Fibroblast of villous mesenchyme (primary cell): ENCODE results near the gene MAN2A1. TPM values are rescaled to one million over a fixed set of nuclear protein-coding genes. Genes with fewer than 3 reads are reported as not detected.
"Not testable (repeated sequence)": the region's sequence is repeated elsewhere in the genome, so short reads cannot be mapped to it uniquely, and the experiment has no call there.

ENCODE experiments used
- DNase-seq: peaks from one replicate; pipeline ENCODE4 v3.0.0-alpha.2; 2010; ENCODE audit warnings: low read depth
- H3K4me3 ChIP-seq: 2 replicates; pipeline ENCODE4 v1.5.1; 2011; ENCODE audit warnings: low read depth, mild to moderate bottlenecking, low read length
- total RNA-seq: library from RNA; depleted of rRNA; stranded (reverse); fragments of >200 nt; gene quantifications from 2 replicates; pipeline ENCODE4 v1.2.3, GENCODE V29; 2012
- TF ChIP-seq, protein P1 (sequence below): IDR thresholded peaks from 2 replicates; pipeline ENCODE4 v1.5.1; 2012; ENCODE audit warnings: low read depth, mild to moderate bottlenecking, low read length; ENCODE audit not compliant: insufficient read depth

Gene MAN2A1
- total RNA-seq, 1 donor = 178 TPM

DNA sequence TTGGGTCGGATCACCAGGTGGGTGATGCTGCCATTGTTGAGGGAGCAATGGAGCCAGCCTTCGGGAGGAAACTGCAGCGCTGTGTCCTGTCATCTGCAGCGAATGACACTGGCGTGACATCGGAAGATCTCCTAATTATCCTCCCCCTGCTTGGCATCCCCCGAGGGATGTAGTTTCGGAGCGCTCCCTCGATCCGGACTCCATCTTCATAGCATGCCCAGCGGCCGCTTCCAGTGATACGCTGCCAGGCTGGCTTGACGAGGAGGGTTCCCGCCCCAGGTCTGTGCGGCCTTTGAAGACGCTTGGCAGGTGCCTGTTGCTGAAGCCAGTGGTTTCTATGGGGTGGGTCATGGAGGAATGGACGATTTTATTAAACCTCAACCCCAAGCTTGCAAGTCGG is 194.9 kb downstream of the MAN2A1 start:
- no peak overlapping the region for H3K4me3 ChIP-seq
- TF ChIP-seq, protein P1, sequence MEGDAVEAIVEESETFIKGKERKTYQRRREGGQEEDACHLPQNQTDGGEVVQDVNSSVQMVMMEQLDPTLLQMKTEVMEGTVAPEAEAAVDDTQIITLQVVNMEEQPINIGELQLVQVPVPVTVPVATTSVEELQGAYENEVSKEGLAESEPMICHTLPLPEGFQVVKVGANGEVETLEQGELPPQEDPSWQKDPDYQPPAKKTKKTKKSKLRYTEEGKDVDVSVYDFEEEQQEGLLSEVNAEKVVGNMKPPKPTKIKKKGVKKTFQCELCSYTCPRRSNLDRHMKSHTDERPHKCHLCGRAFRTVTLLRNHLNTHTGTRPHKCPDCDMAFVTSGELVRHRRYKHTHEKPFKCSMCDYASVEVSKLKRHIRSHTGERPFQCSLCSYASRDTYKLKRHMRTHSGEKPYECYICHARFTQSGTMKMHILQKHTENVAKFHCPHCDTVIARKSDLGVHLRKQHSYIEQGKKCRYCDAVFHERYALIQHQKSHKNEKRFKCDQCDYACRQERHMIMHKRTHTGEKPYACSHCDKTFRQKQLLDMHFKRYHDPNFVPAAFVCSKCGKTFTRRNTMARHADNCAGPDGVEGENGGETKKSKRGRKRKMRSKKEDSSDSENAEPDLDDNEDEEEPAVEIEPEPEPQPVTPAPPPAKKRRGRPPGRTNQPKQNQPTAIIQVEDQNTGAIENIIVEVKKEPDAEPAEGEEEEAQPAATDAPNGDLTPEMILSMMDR = no peak
- DNase-seq = no peak

DNA sequence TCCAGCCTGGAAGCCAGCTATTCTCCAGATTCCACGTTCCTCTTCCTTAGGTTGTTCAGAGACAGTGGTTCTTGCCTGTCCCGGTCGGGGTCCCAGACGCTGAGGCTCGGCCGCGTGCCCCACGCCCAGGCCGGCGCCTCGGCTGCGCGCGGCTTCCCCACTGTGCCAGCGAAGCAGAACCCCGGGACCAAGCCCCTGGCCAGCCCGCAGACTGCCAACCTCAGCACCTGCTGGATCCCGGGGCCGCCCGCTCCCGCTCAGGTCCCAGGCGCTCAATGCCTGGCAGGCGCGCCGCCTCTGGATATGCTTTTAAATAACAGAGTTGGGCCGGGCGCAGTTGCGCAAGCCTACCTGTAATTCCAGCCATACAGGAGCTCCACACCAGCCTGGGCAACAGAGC is 195.5 kb downstream of the MAN2A1 start:
- DNase-seq = no peak
- no peak overlapping the region for H3K4me3 ChIP-seq
- TF ChIP-seq, protein P1 = no peak

DNA sequence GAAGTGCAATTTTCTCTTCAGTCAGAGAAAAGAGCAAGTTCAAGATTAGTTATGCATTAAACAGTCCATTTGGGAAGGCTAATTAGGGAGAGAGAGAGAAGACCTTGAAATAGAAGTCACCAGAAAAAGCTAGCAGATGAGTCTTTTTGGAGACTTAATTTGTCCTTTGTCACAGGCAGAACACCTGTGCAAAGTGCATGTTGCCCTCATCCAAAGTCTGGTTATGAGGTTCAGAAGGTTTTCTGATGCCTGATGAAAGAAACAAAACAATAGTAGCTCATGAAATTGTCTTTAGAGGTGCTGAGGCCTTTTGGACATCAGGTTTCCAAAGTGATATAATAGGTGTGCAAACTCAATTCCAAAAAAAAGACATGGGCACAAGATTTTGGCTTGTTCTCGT is 199.3 kb downstream of the MAN2A1 start:
- no peak overlapping the region for H3K4me3 ChIP-seq
- DNase-seq = no peak
- TF ChIP-seq, protein P1 = no peak

DNA sequence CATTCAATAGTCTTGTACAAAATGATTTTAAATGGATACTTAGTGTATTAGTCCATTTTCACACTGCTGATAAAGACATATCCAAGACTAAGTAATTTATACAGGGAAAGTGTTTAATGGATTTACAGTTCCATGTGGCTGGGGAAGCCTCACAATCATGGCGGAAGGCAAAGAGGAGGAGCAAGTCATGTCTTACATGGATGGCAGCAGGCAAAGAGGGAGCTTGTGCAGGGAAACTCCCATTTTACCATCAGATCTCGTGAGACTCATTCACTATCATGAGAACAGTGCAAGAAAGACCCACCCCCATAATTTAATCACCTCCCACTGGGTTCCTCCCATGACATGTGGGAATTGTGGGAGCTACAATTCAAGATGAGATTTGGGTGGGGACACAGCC is 203.5 kb downstream of the MAN2A1 start:
- not testable (repeated sequence) for H3K4me3 ChIP-seq, DNase-seq

DNA sequence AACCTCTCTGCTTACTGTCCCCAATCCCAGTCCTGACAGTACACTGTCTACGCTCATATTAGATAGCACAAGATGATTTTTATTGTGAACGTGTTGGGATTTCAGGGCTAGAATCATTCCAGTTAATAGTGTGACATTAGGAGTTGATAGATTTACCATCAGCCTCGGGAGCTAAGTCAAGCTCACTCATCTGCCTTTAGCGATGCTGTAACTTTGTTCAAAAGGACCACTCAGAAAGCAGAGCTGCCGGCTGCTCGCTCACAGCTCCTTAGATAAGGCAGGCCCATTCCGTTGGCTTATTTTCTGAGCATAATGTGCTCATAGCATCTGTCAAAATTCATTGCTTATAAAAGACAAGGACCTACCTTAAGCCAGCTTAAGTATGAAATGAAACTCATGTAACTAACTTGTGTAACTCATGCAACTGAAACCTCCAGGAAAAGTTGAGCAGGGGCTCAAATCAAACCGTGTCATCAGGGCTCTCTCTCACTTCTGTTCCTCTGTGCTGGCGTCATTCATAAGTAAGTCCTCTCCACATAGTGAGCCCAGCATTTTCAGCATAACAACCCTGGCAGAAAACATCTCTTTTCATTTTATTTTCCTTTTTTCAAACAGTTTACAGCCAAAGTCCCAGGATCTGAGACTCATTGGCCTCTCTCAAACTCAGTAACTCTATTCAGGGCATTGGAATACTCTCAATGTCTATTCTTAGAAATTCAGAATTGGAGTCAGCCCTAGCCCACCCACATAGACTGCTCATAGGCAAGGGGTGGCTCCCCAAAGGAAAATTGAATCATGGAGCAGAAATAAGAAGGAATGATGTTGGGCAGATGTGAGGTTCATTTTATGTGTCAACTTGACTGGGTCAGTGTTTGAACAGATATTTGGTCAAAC is 208.8 kb downstream of the MAN2A1 start:
- DNase-seq = no peak
- TF ChIP-seq, protein P1 = no peak
- no peak overlapping the region for H3K4me3 ChIP-seq

DNA sequence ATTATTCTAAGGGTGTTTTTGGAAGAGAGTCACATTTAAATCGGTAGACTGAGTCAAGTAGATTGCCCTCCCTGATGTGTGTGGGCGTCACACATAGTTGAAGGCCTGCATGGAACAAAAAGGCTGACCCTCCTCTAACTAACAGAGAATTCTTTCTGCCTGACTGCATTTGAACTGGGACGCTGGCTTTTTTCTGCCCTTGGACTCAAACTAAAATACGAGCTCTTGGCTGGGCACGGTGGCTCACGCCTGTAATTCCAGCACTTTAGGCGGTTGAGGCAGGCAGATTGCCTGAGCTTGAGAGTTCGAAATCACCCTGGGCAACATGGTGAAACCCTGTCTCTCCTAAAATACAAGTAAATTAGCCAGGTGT is 209.4 kb downstream of the MAN2A1 start:
- TF ChIP-seq, protein P1 = no peak
- no peak overlapping the region for H3K4me3 ChIP-seq
- DNase-seq = no peak

DNA sequence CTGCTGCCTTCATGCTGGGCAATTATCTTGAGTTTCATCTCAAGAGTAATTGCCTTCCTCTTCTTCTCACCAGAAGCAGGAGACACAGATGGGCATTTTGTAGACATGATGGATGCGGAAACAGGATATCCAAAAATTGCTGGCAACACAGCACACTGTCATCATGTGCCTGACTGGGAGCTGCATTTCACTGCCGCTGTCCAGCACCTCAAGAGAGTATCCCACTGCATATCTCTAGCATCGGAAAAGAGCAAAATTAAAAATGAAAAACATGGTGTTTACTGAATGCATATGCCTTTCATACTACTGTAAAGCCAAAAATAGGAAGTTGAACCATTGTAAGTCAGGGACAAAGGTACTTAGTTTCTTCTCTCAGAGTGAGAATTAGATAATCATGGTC is 210.7 kb downstream of the MAN2A1 start:
- no peak for DNase-seq
- TF ChIP-seq, protein P1 = no peak
- H3K4me3 ChIP-seq = no peak overlapping the region
